Activated gamma-delta T cell treated with anti-CD3 and anti-CD28 coated beads, Interleukin-2, amount 50 U/mL, for 16 hours (primary cell): ENCODE results near the gene CERT1.
"Not testable (repeated sequence)": the region's sequence is repeated elsewhere in the genome, so short reads cannot be mapped to it uniquely, and the experiment has no call there.

Experiments used
- DNase-seq: peaks from one replicate; pipeline ENCODE4 v3.0.0-alpha.2; 2020; ENCODE audit warnings: low read depth

Gene CERT1

GRCh38 chr5:75342836-75343235, 168.6 kb downstream of the CERT1 start:
- DNase-seq: no peak

- no peak for DNase-seq
Observed at GRCh38 chr5:75341934-75342333, 169.5 kb downstream of the CERT1 start.

GRCh38 chr5:75340714-75341478, 170.5 kb downstream of the CERT1 start:
- DNase-seq: no peak

DNA sequence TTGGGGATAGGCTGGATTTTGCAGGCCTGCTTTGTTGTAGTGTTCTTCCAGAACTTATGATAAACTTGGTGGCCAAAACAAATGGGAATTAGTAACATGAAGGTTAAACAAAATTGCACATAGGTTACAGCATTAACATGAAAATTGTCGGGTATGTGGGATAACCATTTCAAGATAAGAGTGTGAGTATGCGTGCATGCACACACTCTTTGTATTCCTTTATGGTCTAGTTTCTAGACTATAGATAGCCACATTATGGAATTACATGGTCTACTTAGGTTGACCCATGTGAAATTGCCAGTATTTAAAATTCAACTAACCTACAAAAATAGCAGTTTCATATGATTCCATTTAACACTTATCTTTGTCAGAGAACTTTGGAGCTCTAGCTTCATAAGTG, 173.0 kb downstream of the CERT1 start:
- no peak for DNase-seq

GRCh38 chr5:75337366-75338021, 173.9 kb downstream of the CERT1 start:
- DNase-seq: peak; percentile 9

DNA sequence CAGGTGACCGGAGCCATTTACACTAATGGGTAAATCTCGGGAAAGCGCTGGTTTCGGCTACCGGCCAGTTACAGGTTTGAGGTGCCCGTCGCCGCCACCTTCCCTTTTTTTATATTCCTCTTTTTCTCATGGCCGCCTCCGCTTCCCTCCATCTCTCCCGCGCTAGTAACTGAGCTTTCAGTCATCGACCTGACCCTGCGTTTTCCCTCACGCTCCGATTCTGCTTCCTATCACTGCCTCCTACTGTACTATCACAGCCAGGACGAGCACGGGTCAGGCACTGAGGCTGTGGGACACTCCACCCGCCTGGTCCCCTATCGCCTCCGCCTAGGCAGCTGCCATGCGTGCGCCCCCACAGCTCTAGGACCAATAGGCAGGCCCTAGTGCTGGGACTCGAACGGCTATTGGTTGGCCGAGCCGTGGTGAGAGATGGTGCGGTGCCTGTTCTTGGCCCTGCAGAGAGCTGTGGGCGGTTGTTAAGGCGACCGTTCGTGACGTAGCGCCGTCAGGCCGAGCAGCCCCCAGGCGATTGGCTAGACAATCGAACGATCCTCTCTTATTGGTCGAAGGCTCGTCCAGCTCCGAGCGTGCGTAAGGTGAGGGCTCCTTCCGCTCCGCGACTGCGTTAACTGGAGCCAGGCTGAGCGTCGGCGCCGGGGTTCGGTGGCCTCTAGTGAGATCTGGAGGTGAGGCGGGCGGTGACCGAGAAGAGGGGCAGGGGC, 174.7 kb downstream of the CERT1 start, which contains the start of gene HMGCR:
Gene HMGCR, plus strand, starts transcription at position 606 of the 722 bp plus-strand sequence. CDS start 5,386 bp downstream, outside the sequence.
- DNase-seq: peak; percentile 95

- no peak for DNase-seq
Observed at GRCh38 chr5:75335952-75336614, 175.3 kb downstream of the CERT1 start.

DNA sequence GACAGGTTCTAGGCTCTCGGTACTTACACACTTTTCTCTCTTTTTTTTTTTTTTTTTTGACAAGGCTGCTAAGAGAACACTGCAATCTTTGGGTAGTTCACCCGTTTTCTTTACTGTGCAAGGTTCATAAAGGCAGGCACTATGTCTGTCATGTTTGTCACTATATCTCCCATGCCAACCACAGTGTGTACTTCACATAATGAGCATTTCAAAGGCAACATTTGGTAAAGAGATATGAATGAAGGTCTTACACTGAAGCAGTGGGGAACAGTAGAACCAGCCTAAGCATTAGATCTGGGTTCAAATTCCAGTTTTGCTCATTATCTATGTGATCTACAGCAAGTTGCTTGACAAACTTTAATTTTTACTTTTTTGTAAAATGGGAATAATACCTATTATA, 175.9 kb downstream of the CERT1 start:
- no peak for DNase-seq

DNA sequence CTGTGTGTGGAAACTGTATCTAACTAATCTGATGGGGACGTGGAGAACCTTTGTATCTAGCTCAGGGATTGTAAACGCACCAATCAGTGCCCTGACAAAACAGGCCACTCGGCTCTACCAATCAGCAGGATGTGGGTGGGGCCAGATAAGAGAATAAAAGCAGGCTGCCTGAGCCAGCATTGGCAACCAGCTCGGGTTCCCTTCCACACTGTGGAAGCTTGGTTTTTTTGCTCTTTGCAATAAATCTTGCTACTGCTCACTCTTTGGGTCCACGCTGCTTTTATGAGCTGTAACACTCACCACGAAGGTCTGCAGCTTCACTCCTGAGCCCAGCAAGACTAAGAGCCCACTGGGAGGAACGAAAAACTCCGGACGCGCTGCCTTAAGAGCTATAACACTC, 177.0 kb downstream of the CERT1 start:
- not testable (repeated sequence) for DNase-seq

DNA sequence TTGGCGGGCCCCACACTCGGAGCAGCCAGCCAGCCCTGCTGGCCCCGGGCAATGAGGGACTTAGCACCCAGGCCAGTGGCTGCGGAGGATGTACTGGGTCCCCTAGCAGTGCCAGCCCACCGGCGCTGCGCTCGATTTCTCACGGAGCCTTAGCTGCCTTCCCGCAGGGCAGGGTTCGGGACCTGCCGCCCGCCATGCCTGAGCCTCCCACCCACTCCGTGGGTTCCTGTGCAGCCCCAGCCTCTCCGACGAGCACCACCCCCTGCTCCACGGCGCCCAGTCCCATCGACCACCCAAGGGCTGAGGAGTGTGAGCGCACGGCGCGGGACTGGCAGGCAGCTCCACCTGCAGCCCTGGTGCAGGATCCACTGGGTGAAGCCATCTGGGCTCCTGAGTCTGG, 177.7 kb downstream of the CERT1 start:
- not testable (repeated sequence) for DNase-seq

DNA sequence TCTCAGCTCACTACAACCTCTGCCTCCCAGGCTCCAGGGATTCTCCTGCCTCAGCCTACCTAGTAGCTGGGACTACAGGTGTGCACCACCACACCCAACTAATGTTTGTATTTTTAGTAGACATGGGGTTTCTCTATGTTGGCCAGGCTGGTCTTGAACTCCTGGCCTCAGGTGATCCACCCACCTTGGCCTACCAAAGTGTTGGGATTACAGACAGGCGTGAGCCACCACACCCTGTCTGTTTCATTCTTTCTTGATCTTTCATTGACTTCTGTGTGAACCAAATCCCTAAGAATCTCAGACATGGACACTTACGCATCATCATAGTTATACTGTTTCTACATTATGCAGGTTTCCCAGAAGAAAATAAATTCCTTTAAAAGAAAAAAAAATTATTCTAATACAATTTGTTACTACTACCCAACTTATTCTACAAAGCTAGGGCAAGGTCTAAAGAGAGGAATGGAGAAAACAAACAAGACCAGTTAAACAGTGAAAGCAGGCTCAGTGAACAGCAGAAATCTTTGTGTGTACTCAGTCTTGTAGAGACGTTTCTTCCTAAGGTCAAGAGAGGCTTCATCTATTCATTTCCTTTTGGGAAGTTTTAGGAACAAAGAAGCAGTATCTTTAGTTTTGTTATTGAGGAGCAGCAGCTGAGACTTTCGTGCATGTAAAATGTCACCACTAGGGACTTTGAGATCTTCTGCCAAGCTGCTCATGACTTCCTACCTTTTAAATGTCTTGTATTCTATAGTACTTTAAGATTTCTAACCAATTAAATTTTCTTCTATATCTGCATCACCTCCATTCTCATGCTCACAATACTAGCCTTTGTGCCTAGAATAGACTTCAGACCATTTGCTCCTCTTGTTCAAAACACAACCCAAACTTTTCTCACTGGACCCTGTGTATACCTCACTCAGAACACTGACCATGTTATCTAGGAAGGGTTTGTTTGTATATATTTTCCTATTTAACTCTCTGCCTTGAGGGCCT, 180.0 kb downstream of the CERT1 start:
- no peak for DNase-seq

GRCh38 chr5:75330404-75330803, 181.0 kb downstream of the CERT1 start:
- DNase-seq: no peak
